ENCODE data around the gene SRSF6.

- TF ChIP-seq CTCF (conservative IDR thresholded peaks at IDR 0.05 in 1 of 2, IDR thresholded peaks at IDR 0.05 in 1 of 2; ENCODE audit: extremely low read depth in 1 of 2, insufficient read depth in 1 of 2, low read depth in 1 of 2, low read length in 2 of 2) (no peak), EZH2 (IDR thresholded peaks at IDR 0.05; ENCODE audit: borderline replicate concordance, low read length) (no peak)
These were observed 34.4 kb downstream of the SRSF6 start for GRCh38 chr20:43492101-43492500.

All from mammary epithelial cell (primary cell).